ENCODE measurements around the gene CTDP1.

CTDP1 gene

DNA sequence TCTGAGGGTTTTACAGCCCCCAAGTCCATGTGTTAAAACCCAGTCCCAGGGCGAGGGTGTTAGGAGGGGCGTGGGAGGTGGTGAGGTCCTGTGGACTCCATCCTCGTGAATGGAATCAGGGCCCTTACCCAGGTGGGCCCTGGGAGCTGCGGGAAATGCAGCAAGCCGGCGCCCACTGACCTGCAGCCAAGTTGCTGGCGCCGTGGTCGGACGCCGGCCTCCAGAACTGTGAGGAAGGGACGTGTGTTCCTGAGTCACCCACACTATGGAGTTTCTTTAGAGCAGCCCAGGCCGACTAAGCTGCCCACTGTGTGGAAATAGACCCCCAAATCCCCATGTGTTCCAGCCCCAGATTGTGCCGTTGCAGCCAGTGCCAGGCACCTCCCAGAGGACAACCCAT lies 26.4 kb downstream of the CTDP1 start:
- no peaks in the 10 kb centered on the region for H3K9me3 ChIP-seq (replicated peaks; ENCODE audit: insufficient read depth, low read length)
- H3K9me2 ChIP-seq (replicated peaks; ENCODE audit: insufficient read depth, low read length), result no peaks in the 10 kb centered on the region
- DNase-seq, result no peak
- no peak overlapping the region for H3K4me3 ChIP-seq (ENCODE audit: low read length)
- TF ChIP-seq, protein P1, sequence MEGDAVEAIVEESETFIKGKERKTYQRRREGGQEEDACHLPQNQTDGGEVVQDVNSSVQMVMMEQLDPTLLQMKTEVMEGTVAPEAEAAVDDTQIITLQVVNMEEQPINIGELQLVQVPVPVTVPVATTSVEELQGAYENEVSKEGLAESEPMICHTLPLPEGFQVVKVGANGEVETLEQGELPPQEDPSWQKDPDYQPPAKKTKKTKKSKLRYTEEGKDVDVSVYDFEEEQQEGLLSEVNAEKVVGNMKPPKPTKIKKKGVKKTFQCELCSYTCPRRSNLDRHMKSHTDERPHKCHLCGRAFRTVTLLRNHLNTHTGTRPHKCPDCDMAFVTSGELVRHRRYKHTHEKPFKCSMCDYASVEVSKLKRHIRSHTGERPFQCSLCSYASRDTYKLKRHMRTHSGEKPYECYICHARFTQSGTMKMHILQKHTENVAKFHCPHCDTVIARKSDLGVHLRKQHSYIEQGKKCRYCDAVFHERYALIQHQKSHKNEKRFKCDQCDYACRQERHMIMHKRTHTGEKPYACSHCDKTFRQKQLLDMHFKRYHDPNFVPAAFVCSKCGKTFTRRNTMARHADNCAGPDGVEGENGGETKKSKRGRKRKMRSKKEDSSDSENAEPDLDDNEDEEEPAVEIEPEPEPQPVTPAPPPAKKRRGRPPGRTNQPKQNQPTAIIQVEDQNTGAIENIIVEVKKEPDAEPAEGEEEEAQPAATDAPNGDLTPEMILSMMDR (IDR thresholded peaks at IDR 0.05; ENCODE audit: low read length), result no peak
- no peak for TF ChIP-seq EZH2 (optimal IDR thresholded peaks at IDR 0.05; ENCODE audit: low read depth, low read length)
- no peak for TF ChIP-seq EZH2phosphoT487 (IDR thresholded peaks at IDR 0.05; ENCODE audit: low read length)
- H2AFZ ChIP-seq (ENCODE audit: low read length), result no peak overlapping the region
- H3K9ac ChIP-seq (ENCODE audit: low read length), result no peak overlapping the region
- H3K79me2 ChIP-seq (ENCODE audit: low read length), result peaks cover 12% of the 10 kb centered on the region
- no peaks in the 10 kb centered on the region for H3K27me3 ChIP-seq (replicated peaks; ENCODE audit: insufficient read depth, low read length)
- no peak overlapping the region for H3K27ac ChIP-seq (ENCODE audit: low read length)
- no peaks in the 10 kb centered on the region for H3K4me1 ChIP-seq (ENCODE audit: low read length)
- H4K20me1 ChIP-seq (ENCODE audit: insufficient read depth, low read length), result no peaks in the 10 kb centered on the region
- peaks cover 34% of the 10 kb centered on the region for H3K36me3 ChIP-seq (replicated peaks; ENCODE audit: insufficient read depth, low read length)
- H3F3A ChIP-seq (ENCODE audit: insufficient read depth, low read length), result no peaks in the 10 kb centered on the region
- no peak overlapping the region for H3K4me2 ChIP-seq (ENCODE audit: low read depth, low read length)

- no peak overlapping the region for H3K9ac ChIP-seq (ENCODE audit: low read length)
- H3K36me3 ChIP-seq (replicated peaks; ENCODE audit: insufficient read depth, low read length), result peaks cover 34% of the 10 kb centered on the region
- H3K9me3 ChIP-seq (replicated peaks; ENCODE audit: insufficient read depth, low read length), result no peaks in the 10 kb centered on the region
- H3K27ac ChIP-seq (ENCODE audit: low read length), result no peak overlapping the region
- H4K20me1 ChIP-seq (ENCODE audit: insufficient read depth, low read length), result no peaks in the 10 kb centered on the region
- TF ChIP-seq, protein P1 (IDR thresholded peaks at IDR 0.05; ENCODE audit: low read length), result no peak
- TF ChIP-seq EZH2phosphoT487 (IDR thresholded peaks at IDR 0.05; ENCODE audit: low read length) (no peak), EZH2 (optimal IDR thresholded peaks at IDR 0.05; ENCODE audit: low read depth, low read length) (no peak)
- no peaks in the 10 kb centered on the region for H3F3A ChIP-seq (ENCODE audit: insufficient read depth, low read length)
- H2AFZ ChIP-seq (ENCODE audit: low read length), result no peak overlapping the region
- no peaks in the 10 kb centered on the region for H3K9me2 ChIP-seq (replicated peaks; ENCODE audit: insufficient read depth, low read length)
- no peaks in the 10 kb centered on the region for H3K27me3 ChIP-seq (replicated peaks; ENCODE audit: insufficient read depth, low read length)
- H3K4me2 ChIP-seq (ENCODE audit: low read depth, low read length), result no peak overlapping the region
- no peak for DNase-seq
- H3K4me1 ChIP-seq (ENCODE audit: low read length), result no peaks in the 10 kb centered on the region
- H3K4me3 ChIP-seq (ENCODE audit: low read length), result no peak overlapping the region
- peaks cover 12% of the 10 kb centered on the region for H3K79me2 ChIP-seq (ENCODE audit: low read length)
Measured at GRCh38 chr18:79706658-79707057, 27.1 kb downstream of the CTDP1 start.

GRCh38 chr18:79707239-79707638 lies 27.6 kb downstream of the CTDP1 start:
- Histone ChIP-seq H3K9me2 (replicated peaks; ENCODE audit: insufficient read depth, low read length) (no peaks in the 10 kb centered on the region), H3K79me2 (ENCODE audit: low read length) (peaks cover 12% of the 10 kb centered on the region), H4K20me1 (ENCODE audit: insufficient read depth, low read length) (no peaks in the 10 kb centered on the region), H2AFZ (ENCODE audit: low read length) (no peak overlapping the region), H3K4me3 (ENCODE audit: low read length) (no peak overlapping the region), H3F3A (ENCODE audit: insufficient read depth, low read length) (no peaks in the 10 kb centered on the region), H3K27me3 (replicated peaks; ENCODE audit: insufficient read depth, low read length) (no peaks in the 10 kb centered on the region), H3K27ac (ENCODE audit: low read length) (no peak overlapping the region), H3K4me2 (ENCODE audit: low read depth, low read length) (no peak overlapping the region), H3K9ac (ENCODE audit: low read length) (no peak overlapping the region), H3K4me1 (ENCODE audit: low read length) (no peaks in the 10 kb centered on the region), H3K36me3 (replicated peaks; ENCODE audit: insufficient read depth, low read length) (peaks cover 34% of the 10 kb centered on the region), H3K9me3 (replicated peaks; ENCODE audit: insufficient read depth, low read length) (no peaks in the 10 kb centered on the region)
- no peak for TF ChIP-seq EZH2phosphoT487 (IDR thresholded peaks at IDR 0.05; ENCODE audit: low read length)
- TF ChIP-seq EZH2 (optimal IDR thresholded peaks at IDR 0.05; ENCODE audit: low read depth, low read length), result no peak
- TF ChIP-seq, protein P1 (IDR thresholded peaks at IDR 0.05; ENCODE audit: low read length), result no peak
- no peak for DNase-seq

Measured in MM.1S (cell line).